H1 (cell line): ENCODE measurements around the gene MRFAP1L1. TPM values are rescaled to one million over a fixed set of nuclear protein-coding genes. Genes with fewer than 3 reads are reported as not detected.

Experiments
- ASH2L ChIP-seq: fragments of 200-600, 300-600 bp; sonication (generic); IDR thresholded peaks from one replicate; pipeline ENCODE4 v1.7.1; 2017; ENCODE audit warnings: low read length
- CEBPB ChIP-seq: IDR thresholded peaks from 2 replicates; pipeline ENCODE4 v1.6.1; 2012; ENCODE audit warnings: low read depth, low read length
- KDM5A ChIP-seq: fragments of 200-600 bp; IDR thresholded peaks from 2 replicates; pipeline ENCODE4 v1.7.1; 2012; ENCODE audit warnings: mild to moderate bottlenecking, low read length, inconsistent platforms, mixed read lengths
- MAX ChIP-seq: IDR thresholded peaks from 2 replicates; pipeline ENCODE4 v1.6.1; 2012; ENCODE audit warnings: inconsistent platforms
- SP4 ChIP-seq: IDR thresholded peaks from 2 replicates; pipeline ENCODE4 v1.6.1; 2012; ENCODE audit warnings: low read length, inconsistent platforms
- USF2 ChIP-seq: IDR thresholded peaks from 2 replicates; pipeline ENCODE4 v1.6.1; 2011; ENCODE audit warnings: low read length, improper control_type of control experiment
- polyA plus RNA-seq, 7 experiments: library from polyadenylated mRNA; depleted of rRNA in 3 of 7; stranded (reverse) in 5 of 7; unstranded in 2 of 7; fragments of >200 nt in 5 of 7; fragments of 200-250 nt in 2 of 7; gene quantifications; 1 replicate in 5 of 7; 2 replicates in 1 of 7; 4 replicates in 1 of 7; pipeline versions ENCODE4 v1.2.1 to v1.2.3, GENCODE V29; 2011 to 2013; ENCODE audit warnings: missing spikeins in 2 of 7, mixed read lengths in 2 of 7
- total RNA-seq: library from RNA; stranded (reverse); fragmentation: NEBNext Ultra II Directional; extraction: Animal tissue kit (Norgen Biotek cat#: 25700); gene quantifications from 2 replicates; pipeline ENCODE4 v1.2.1, GENCODE V29; 2021

Gene MRFAP1L1
- total and polyA plus RNA-seq, 2 of the 8 experiments (the other 6 are each of a cell fraction or from before 2014, with no cell fraction given), result 26.8 to 54.3 TPM

DNA sequence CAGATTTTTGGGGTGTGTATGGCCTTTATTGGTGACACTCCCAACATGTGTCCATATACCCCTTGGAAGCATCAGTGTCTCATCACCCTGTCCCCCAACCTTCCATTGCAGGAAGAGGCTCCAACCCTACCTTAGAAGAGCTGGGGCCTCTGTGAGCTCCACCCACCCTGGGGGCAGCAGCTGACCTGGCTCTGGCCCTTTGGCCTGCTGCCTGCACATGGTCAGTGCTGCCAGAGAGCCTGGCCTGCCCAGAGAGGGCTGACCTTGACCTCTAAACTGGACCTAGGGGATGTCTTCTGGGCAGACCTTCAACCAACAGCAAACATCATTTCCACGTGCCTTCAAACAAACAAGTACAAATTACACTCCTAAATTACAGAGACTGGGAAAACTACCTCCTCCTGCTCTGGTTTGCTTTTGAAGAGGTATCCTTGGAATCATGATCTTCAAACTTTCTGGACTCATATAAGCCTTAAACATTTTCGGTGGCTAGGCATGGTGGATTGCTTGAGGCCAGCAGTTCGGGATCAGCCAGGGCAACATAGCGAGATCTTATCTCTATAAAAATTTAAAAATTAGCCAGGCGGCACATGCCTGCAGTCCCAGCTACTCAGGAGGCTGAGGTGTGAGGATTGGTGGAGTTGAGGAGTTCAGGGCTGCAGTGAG lies 45.6 kb upstream of the MRFAP1L1 start (continued):
- TF ChIP-seq USF2, result no peak
- no peak for TF ChIP-seq MAX
- no peak for TF ChIP-seq SP4
- TF ChIP-seq CEBPB, result no peak
- no peak for TF ChIP-seq ASH2L
- TF ChIP-seq KDM5A, result no peak
